ENCODE measurements around the gene NCK2.
"Not testable (repeated sequence)": the region's sequence is repeated elsewhere in the genome, so short reads cannot be mapped to it uniquely, and the experiment has no call there.

Gene NCK2

DNA sequence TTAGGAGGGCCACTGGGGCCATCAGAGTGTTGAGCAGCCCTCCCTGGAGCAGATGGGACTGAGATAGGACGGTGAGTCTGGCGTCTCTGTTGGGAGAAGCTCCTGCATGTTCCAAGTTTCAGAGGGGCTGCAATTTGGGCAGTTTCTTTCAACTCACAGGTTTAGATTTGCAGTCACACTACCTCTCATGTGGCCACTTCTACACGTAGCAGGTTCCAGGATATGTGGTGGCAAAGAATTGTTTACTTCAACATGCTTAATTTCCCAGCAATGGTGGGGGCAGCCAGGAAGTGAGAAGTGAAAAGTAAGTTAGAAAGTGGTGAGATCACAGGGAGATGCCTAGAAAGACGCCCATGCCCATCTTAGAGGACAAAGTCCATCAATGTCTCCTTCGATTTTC, 9.3 kb downstream of the NCK2 start:
- H3K4me3 ChIP-seq (ENCODE audit: low read depth, low read length): no peak overlapping the region
- TF ChIP-seq, protein P1, sequence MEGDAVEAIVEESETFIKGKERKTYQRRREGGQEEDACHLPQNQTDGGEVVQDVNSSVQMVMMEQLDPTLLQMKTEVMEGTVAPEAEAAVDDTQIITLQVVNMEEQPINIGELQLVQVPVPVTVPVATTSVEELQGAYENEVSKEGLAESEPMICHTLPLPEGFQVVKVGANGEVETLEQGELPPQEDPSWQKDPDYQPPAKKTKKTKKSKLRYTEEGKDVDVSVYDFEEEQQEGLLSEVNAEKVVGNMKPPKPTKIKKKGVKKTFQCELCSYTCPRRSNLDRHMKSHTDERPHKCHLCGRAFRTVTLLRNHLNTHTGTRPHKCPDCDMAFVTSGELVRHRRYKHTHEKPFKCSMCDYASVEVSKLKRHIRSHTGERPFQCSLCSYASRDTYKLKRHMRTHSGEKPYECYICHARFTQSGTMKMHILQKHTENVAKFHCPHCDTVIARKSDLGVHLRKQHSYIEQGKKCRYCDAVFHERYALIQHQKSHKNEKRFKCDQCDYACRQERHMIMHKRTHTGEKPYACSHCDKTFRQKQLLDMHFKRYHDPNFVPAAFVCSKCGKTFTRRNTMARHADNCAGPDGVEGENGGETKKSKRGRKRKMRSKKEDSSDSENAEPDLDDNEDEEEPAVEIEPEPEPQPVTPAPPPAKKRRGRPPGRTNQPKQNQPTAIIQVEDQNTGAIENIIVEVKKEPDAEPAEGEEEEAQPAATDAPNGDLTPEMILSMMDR (IDR thresholded peaks at IDR 0.05; ENCODE audit: low read depth, low read length, missing control alignments): no peak
- no peak for DNase-seq (ENCODE audit: low read depth)

DNA sequence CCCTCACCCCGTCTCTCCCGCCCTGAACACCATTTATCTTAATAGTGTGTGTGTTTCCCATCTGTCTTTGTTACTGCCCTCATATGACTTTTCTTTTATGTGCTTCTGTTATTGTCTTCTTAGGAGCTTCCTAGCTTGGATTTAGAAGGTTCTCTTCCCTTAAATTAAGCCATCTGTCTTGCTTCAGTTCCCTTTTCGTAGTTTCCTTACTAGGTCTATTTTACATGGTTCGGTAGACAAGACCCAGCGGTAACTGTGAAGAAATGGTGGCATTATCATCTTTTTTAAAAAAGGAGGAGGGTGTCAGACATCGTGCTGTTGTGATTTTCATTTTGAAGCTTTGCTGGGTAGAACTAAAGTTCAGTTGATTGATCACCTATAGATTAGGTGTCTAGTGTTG, 10.3 kb downstream of the NCK2 start:
- TF ChIP-seq, protein P1 (IDR thresholded peaks at IDR 0.05; ENCODE audit: low read depth, low read length, missing control alignments): no peak
- DNase-seq (ENCODE audit: low read depth): no peak

DNA sequence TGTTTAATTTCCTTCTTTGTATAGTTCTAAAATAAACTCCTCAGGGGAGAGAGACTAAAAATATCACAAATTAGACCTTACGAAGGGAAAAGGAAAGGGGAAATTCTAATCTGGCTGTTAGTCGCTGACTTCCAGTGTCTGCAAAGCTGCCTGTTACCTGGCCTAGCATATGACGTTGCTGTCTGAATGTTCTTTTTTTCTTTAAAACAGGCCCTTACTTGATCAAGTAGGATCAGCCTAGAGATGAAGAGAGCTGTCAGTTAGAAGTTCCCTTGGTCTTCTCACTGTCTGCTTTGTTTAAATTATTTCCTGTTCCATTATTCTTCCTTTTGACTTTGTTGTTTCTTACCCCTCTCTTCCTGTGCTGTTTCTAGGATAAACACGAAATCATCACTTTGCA, 11.2 kb downstream of the NCK2 start:
- no peak for DNase-seq (ENCODE audit: low read depth)
- no peak overlapping the region for H3K4me3 ChIP-seq (ENCODE audit: low read depth, low read length)
- TF ChIP-seq, protein P1 (IDR thresholded peaks at IDR 0.05; ENCODE audit: low read depth, low read length, missing control alignments): no peak

More for the DNA sequence above, 10.3 kb downstream of the NCK2 start:
- H3K4me3 ChIP-seq (ENCODE audit: low read depth, low read length): no peak overlapping the region

DNA sequence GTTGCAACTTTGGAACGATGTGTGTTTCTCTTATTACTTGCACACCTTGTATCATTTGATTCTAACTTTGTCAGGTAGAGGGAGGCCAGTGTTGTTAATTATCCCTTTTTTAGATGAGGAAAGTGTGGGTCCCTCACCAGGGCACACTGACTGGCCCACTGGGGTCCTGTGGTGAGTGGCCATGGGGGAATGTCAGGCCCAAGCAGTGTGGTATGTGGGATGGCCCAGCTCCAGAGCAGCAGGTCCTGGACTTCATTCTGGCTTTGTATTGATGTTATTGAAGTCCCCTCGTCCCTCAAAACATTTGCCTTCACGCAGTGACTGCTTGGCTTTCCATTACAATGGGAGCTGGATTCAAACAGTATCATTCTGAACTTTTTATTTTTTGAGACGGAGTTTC, 11.7 kb downstream of the NCK2 start:
- H3K4me3 ChIP-seq (ENCODE audit: low read depth, low read length): no peak overlapping the region
- TF ChIP-seq, protein P1 (IDR thresholded peaks at IDR 0.05; ENCODE audit: low read depth, low read length, missing control alignments): no peak
- no peak for DNase-seq (ENCODE audit: low read depth)

DNA sequence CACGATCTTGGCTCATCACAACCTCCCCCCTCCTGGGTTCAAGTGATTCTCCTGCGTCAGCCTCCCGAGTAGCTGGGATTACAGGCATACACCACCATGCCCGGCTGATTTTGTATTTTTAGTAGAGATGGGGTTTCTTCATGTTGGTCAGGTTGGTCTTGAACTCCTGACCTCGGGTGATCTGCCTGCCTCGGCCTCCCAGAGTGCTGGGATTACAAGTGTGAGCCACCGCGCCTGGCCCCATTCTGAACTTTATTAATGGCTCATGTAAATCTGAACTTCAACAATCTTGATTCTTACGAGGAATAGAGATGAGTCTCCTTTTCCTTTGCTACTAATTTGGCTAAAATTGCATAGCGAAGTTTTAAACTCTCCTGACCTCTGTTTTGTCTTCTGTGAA, 12.2 kb downstream of the NCK2 start:
- H3K4me3 ChIP-seq (ENCODE audit: low read depth, low read length); DNase-seq (ENCODE audit: low read depth): not testable (repeated sequence)

DNA sequence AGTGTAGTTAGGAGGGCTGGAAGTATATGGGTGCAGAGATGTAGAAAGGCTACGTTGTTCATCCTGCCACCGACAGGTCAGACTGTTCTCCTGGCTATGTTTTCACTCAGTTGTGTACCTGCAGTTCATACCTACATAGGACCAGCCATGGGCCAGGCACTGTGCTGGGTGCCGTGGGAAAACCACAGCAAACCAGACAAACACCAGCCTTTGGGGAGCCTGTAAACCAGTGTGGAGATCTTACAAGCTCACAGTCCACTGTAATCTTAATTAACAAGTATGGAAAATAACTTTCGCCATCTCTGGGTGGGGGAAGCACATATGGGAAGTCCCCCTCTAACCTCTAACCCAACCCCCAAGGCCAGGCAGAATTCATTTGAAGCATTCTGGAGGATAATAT, 12.7 kb downstream of the NCK2 start:
- TF ChIP-seq, protein P1 (IDR thresholded peaks at IDR 0.05; ENCODE audit: low read depth, low read length, missing control alignments): no peak
- no peak for DNase-seq (ENCODE audit: low read depth)
- H3K4me3 ChIP-seq (ENCODE audit: low read depth, low read length): no peak overlapping the region; the same call in 1 of the 2 replicates

DNA sequence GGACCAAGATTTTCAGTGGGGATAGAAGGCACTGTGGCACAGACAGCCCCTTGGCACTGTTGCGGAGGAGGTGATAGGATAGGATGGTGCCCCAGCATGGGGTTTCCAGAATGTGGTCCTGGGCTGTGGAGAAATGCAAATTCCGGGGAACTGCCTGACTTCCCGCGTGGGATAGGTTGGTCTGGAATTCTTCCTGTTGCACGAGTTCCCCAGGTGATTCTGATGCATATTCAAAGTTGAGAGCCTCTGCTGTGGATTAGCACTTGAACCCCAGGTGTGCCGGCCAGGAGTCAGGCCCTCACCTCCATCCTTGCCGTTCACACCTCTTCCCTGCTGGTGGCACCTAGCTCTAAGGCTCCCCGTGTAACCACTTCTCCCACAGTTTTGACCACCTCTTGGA, 15.5 kb downstream of the NCK2 start:
- TF ChIP-seq, protein P1 (IDR thresholded peaks at IDR 0.05; ENCODE audit: low read depth, low read length, missing control alignments): no peak
- DNase-seq (ENCODE audit: low read depth): no peak
- no peak overlapping the region for H3K4me3 ChIP-seq (ENCODE audit: low read depth, low read length)
